Pancreas (tissue), 10 donors: Measurements from ENCODE around the gene RNF17. TPM values are rescaled to one million over a fixed set of nuclear protein-coding genes. Genes with fewer than 3 reads are reported as not detected.
A peak's percentile ranks its signal among the peaks of the same experiment; 100 is the strongest.

Experiments used
- ATAC-seq, 4 donors: fragments of 200-7000 bp; cut with Tn5 transposase; one replicate each; pipeline versions ENCODE4 v1.8.0 to v1.9.1; 2020; ENCODE audit warnings: mild to moderate bottlenecking in 4 of 4, moderate library complexity in 4 of 4
- DNase-seq, 6 donors: peaks; one replicate each; pipeline ENCODE4 v3.0.0-alpha.2; 2020
- FAIRE-seq: peaks from 2 replicates; lab custom pipeline; 2012; peaks lifted over from hg19 to GRCh38; lab: Jason Lieb, UNC
- H3K27ac ChIP-seq, 4 donors: fragments of 200-600 bp; sonication (generic); 1 replicate in 3 of 4; 2 replicates in 1 of 4; pipeline versions ENCODE4 v1.5.0 to v1.8.0; 2020
- H3K27me3 ChIP-seq, 4 donors: fragments of 200-600 bp; one replicate each; pipeline ENCODE4 v1.8.0; 2021
- H3K36me3 ChIP-seq, 3 donors: fragments of 200-600 bp; sonication (generic) in 1 of 3; one replicate each; pipeline versions ENCODE4 v1.5.0 to v1.8.0; 2020 to 2021
- H3K4me1 ChIP-seq, 3 donors: fragments of 200-600 bp; one replicate each; pipeline ENCODE4 v1.8.0; 2021
- H3K4me3 ChIP-seq, 4 donors: fragments of 200-600 bp; sonication (generic) in 2 of 4; one replicate each; pipeline versions ENCODE4 v1.5.0 to v1.8.0; 2020 to 2021
- H3K9me3 ChIP-seq, 4 donors: fragments of 200-600 bp; one replicate each; pipeline ENCODE4 v1.8.0; 2021
- WGBS, 2 donors: extraction: QIAGEN DNeasy Blood & Tissue Kit; methylation state at CpG; one replicate each; pipeline ENCODE4 v1.1.7; 2013; 5-methylcytosine and 5-hydroxymethylcytosine counted together
- intact Hi-C, 3 donors: fragments of 100-400 bp; cut with DNase I; formaldehyde crosslinking; loops; one replicate each; pipeline versions ENCODE4 v1.11.1 to v1.14.2; 2022
- polyA plus RNA-seq, 2 donors: library from polyadenylated mRNA; stranded (reverse); fragments of 200-250 nt; gene quantifications; one replicate each; pipeline ENCODE4 v1.2.3, GENCODE V29; 2013
- total RNA-seq, 6 donors: library from RNA; stranded (reverse); fragmentation: NEBNext Ultra II Directional in 4 of 6; extraction: Animal tissue kit (Norgen Biotek cat#: 25700) in 4 of 6; gene quantifications; one replicate each; pipeline versions ENCODE4 v1.2.1 to v1.2.4, GENCODE V29; 2021 to 2023
- TF ChIP-seq, protein P1 (sequence below), 4 donors: fragments of 200-600 bp; sonication (generic) in 3 of 4; IDR thresholded peaks; one replicate each; pipeline versions ENCODE4 v1.5.0 to v1.8.0; 2021; ENCODE audit warnings: antibody characterized with exemption in 4 of 4
- donor health status: healthy with polysubstance abuse.
- donor health status: DM: no; HTN: no; CAD: no; lungs with moderate emphysema.
- donor health status: DM: no; HTN: no; CAD: no.
- donor health status: control.
- donor health status: control.
- donor health status: Bipolar disorder and iron deficiency.
- donor health status: DM: yes; HTN: yes; CAD: no.
- donor health status: DM: no; HTN: no; CAD: no.
- donor health status: DM: no; HTN: no; CAD: no.
- donor health status: DM: yes; HTN: yes; CAD: no.

RNF17 gene
- total and polyA plus RNA-seq, 8 donors = not detected

DNA sequence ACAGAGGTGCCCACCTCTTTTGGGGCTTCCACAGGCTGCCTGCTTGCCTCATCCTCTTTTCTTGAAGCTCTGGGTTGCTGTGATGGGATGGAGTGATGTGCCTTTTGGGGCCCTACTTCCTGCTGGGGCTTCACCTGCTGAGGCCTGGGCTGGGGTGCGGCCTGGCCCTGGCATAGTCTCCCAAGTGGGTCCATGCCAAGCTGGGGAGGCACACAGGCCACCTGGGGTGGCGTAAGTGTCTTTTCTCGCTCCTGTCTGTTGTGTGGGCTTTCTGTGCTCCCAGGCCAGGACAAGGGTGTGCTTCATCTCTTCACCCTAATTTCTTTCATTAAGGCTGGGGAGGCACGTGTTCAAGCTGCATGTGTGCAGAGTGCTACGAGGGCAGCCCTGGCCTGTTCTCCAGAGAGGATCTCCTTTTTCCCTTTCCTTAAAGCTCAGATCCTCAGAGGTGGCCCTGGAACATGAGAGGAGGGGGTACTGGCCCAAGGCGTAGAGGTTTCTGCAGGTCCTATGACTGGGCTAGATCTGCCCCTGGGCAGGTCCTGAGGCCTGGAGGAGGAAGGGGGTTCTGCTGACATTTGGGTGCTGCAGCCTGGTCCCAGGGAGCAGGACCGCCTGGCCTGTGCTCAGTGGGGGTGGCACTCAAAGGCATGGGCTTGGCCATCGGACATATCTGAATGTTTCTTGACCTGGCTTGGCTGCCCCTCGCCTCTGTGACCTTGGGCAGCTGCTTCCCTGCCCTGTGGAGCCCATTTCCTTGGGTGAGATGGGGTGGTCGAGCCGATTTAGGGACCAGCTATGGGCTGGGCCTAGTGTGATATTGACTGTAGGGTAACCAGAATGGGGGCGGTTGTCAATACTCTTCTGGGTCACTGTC, 23.7 kb upstream of the RNF17 start:
- WGBS, 2 donors = 69 to 80% methylated on average over 11 to 12 of the region's 12 CpGs
- H3K4me3 ChIP-seq = no peak overlapping the region
- H3K9me3 ChIP-seq = no peaks in the 10 kb centered on the region
- intact Hi-C loops = no loop called here
- ATAC-seq = no peak
- TF ChIP-seq, protein P1, sequence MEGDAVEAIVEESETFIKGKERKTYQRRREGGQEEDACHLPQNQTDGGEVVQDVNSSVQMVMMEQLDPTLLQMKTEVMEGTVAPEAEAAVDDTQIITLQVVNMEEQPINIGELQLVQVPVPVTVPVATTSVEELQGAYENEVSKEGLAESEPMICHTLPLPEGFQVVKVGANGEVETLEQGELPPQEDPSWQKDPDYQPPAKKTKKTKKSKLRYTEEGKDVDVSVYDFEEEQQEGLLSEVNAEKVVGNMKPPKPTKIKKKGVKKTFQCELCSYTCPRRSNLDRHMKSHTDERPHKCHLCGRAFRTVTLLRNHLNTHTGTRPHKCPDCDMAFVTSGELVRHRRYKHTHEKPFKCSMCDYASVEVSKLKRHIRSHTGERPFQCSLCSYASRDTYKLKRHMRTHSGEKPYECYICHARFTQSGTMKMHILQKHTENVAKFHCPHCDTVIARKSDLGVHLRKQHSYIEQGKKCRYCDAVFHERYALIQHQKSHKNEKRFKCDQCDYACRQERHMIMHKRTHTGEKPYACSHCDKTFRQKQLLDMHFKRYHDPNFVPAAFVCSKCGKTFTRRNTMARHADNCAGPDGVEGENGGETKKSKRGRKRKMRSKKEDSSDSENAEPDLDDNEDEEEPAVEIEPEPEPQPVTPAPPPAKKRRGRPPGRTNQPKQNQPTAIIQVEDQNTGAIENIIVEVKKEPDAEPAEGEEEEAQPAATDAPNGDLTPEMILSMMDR (IDR thresholded peaks at IDR 0.05) = no peak
- H3K27me3 ChIP-seq = no peaks in the 10 kb centered on the region
- H3K36me3 ChIP-seq = no peaks in the 10 kb centered on the region
- no peak overlapping the region for H3K27ac ChIP-seq
- FAIRE-seq = no peak
- no peak for DNase-seq
- no peaks in the 10 kb centered on the region for H3K4me1 ChIP-seq

DNA sequence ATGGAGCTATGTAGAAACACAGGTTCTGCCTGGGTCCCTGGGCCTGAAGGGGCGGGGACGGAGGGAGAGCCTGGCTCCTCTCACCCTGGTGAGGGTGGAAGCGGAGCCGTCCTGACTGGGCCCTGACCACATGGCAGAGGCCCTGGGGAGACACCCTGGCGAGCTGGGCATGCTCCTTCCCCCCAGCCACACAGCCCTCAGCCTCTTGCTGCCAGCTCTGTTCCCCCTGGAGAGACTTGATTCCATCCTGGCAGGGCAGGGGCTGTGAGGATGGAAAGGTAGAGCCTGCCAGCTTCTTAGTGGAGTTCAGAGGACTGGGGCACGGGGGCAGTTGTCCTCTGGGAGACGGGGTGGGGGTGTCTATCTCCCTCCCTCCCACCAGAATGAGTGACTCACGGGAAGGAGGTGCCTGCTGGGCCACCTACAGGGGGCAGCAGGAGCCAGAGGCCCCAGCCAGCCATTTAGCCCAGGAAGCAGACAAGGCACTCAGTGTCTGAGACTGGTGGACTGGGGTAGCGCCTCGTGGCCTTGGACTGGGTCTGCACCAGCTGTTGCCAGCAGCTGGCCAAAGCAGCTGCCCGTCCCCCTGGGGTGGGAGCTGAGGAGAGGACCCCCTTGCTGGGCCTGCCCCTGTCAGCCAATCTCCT, 22.8 kb upstream of the RNF17 start:
- no peak for FAIRE-seq
- TF ChIP-seq, protein P1 (IDR thresholded peaks at IDR 0.05) = no peak
- DNase-seq = peak in 1 of 6 donors; percentile 60
- ATAC-seq = peak in 1 of 4 donors; percentile 18
- 59 to 72% methylated on average over 10 to 11 of the region's 11 CpGs for WGBS, 2 donors
- no peaks in the 10 kb centered on the region for H3K27me3 ChIP-seq
- no peak overlapping the region for H3K4me3 ChIP-seq
- H3K9me3 ChIP-seq = no peaks in the 10 kb centered on the region
- intact Hi-C loops = no loop called here
- H3K36me3 ChIP-seq = no peaks in the 10 kb centered on the region
- H3K27ac ChIP-seq = no peak overlapping the region
- no peaks in the 10 kb centered on the region for H3K4me1 ChIP-seq

DNA sequence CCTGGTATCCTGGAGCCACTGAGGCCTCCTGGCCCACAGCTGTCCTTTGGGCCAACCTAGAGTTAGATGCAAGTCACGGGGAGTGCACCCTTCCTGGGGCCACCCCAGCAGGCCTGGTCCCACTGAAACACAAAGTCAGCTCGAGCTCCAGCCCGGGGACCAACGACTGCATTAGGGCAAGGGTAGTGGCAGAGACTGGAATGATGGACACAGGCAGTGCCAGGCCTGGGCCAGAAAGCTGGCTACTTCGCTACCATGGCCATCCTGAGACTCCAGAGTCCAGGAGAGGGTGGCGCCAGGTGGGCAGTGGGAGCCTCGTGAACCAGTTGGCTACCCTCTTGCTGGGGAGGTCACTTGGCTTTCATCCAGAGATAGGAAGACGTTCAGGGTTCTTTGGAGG, 22.2 kb upstream of the RNF17 start:
- FAIRE-seq = no peak
- intact Hi-C loops = no loop called here
- no peaks in the 10 kb centered on the region for H3K4me1 ChIP-seq

DNA sequence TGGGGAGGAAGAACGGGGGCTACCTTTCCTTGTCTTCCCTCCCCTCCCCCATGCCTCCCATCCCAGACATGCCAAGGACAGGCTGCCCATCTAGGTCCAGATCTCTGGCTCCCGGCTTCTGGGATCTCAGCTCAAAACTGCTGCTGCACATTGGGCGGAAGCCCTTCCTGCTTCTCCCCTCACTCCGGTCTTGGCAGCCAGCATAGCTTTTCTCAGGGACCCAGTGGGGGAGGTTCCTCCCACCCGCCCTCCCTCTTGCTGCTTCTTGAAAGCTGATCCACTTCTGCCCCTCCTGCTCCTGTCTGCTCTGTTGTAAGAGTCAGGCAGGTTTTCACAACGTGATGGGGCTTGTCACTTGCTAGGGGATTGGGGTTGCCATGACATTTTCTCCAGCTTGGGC, 21.7 kb upstream of the RNF17 start:
- H3K36me3 ChIP-seq = no peaks in the 10 kb centered on the region
- H3K4me3 ChIP-seq = no peak overlapping the region
- intact Hi-C loops = no loop called here
- no peaks in the 10 kb centered on the region for H3K9me3 ChIP-seq
- ATAC-seq = no peak
- TF ChIP-seq, protein P1 (IDR thresholded peaks at IDR 0.05) = no peak
- 12 to 17% methylated on average over 6 of the region's 6 CpGs for WGBS, 2 donors
- no peak overlapping the region for H3K27ac ChIP-seq
- FAIRE-seq = no peak
- peaks cover 0 to 5% (median 0%) of the 10 kb centered on the region in 4 donors for H3K27me3 ChIP-seq
- DNase-seq = no peak
- no peaks in the 10 kb centered on the region for H3K4me1 ChIP-seq

More for the DNA sequence above, 22.2 kb upstream of the RNF17 start:
- H3K4me3 ChIP-seq = no peak overlapping the region
- DNase-seq = peak in 1 of 6 donors; percentile 53
- peaks cover 0 to under 1% (median 0%) of the 10 kb centered on the region in 4 donors for H3K27me3 ChIP-seq
- no peaks in the 10 kb centered on the region for H3K9me3 ChIP-seq
- no peak overlapping the region for H3K27ac ChIP-seq
- TF ChIP-seq, protein P1 (IDR thresholded peaks at IDR 0.05) = no peak
- no peak for ATAC-seq
- no peaks in the 10 kb centered on the region for H3K36me3 ChIP-seq
- 46 to 74% methylated on average over 7 to 8 of the region's 8 CpGs for WGBS, 2 donors
